ENCODE data around the gene RELN.
"Not testable (repeated sequence)": the region's sequence is repeated elsewhere in the genome, so short reads cannot be mapped to it uniquely, and the experiment has no call there.

- not testable (repeated sequence) for TF ChIP-seq HOXA7 (CRISPR knock-in tag; IDR thresholded peaks at IDR 0.05); ZNF7 (CRISPR knock-in tag; IDR thresholded peaks at IDR 0.05); FOXM1 (CRISPR knock-in tag; IDR thresholded peaks at IDR 0.05); MAZ (IDR thresholded peaks at IDR 0.05; ENCODE audit: borderline replicate concordance, low read depth, low read length); MAZ (CRISPR knock-in tag; IDR thresholded peaks at IDR 0.05; ENCODE audit: low read depth); PAF1 (CRISPR knock-in tag; IDR thresholded peaks at IDR 0.05); POLR2AphosphoS5 (IDR thresholded peaks at IDR 0.05; ENCODE audit: low read depth, low read length); HNRNPK (IDR thresholded peaks at IDR 0.05; ENCODE audit: low read depth, low read length, poor library complexity, severe bottlenecking); MAX (IDR thresholded peaks at IDR 0.05); HDAC6 (IDR thresholded peaks at IDR 0.05; ENCODE audit: low read depth, low read length); ZFX (CRISPR knock-in tag; IDR thresholded peaks at IDR 0.05; ENCODE audit: low read depth); POLR2A (IDR thresholded peaks at IDR 0.05; ENCODE audit: insufficient read depth in 1 of 2, low read depth in 2 of 2, low read length in 2 of 2); ONECUT2 (CRISPR knock-in tag; IDR thresholded peaks at IDR 0.05)
- TF ChIP-seq, protein P1, sequence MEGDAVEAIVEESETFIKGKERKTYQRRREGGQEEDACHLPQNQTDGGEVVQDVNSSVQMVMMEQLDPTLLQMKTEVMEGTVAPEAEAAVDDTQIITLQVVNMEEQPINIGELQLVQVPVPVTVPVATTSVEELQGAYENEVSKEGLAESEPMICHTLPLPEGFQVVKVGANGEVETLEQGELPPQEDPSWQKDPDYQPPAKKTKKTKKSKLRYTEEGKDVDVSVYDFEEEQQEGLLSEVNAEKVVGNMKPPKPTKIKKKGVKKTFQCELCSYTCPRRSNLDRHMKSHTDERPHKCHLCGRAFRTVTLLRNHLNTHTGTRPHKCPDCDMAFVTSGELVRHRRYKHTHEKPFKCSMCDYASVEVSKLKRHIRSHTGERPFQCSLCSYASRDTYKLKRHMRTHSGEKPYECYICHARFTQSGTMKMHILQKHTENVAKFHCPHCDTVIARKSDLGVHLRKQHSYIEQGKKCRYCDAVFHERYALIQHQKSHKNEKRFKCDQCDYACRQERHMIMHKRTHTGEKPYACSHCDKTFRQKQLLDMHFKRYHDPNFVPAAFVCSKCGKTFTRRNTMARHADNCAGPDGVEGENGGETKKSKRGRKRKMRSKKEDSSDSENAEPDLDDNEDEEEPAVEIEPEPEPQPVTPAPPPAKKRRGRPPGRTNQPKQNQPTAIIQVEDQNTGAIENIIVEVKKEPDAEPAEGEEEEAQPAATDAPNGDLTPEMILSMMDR (CRISPR knock-in tag; IDR thresholded peaks at IDR 0.05): not testable (repeated sequence)
- TF ChIP-seq, protein P2, sequence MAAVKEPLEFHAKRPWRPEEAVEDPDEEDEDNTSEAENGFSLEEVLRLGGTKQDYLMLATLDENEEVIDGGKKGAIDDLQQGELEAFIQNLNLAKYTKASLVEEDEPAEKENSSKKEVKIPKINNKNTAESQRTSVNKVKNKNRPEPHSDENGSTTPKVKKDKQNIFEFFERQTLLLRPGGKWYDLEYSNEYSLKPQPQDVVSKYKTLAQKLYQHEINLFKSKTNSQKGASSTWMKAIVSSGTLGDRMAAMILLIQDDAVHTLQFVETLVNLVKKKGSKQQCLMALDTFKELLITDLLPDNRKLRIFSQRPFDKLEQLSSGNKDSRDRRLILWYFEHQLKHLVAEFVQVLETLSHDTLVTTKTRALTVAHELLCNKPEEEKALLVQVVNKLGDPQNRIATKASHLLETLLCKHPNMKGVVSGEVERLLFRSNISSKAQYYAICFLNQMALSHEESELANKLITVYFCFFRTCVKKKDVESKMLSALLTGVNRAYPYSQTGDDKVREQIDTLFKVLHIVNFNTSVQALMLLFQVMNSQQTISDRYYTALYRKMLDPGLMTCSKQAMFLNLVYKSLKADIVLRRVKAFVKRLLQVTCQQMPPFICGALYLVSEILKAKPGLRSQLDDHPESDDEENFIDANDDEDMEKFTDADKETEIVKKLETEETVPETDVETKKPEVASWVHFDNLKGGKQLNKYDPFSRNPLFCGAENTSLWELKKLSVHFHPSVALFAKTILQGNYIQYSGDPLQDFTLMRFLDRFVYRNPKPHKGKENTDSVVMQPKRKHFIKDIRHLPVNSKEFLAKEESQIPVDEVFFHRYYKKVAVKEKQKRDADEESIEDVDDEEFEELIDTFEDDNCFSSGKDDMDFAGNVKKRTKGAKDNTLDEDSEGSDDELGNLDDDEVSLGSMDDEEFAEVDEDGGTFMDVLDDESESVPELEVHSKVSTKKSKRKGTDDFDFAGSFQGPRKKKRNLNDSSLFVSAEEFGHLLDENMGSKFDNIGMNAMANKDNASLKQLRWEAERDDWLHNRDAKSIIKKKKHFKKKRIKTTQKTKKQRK (IDR thresholded peaks at IDR 0.05; ENCODE audit: low read length): not testable (repeated sequence)
These were observed 202.4 kb downstream of the RELN start for GRCh38 chr7:103787041-103787440.
